MM.1S (cell line): ENCODE results near the gene ZNF804A.

Experiments used
- DNase-seq: peaks from one replicate; pipeline ENCODE4 v3.0.0-alpha.2; 2015
- H2AFZ ChIP-seq: fragments of 300-600 bp; sonication (generic); 2 replicates; pipeline ENCODE4 v1.6.0; 2016; ENCODE audit warnings: antibody characterized with exemption, low read length
- H3F3A ChIP-seq: fragments of 300-600 bp; sonication (generic); 2 replicates; pipeline ENCODE4 v1.6.1; 2016; ENCODE audit warnings: mild to moderate bottlenecking, antibody characterized with exemption, low read length, moderate library complexity, mixed read lengths; ENCODE audit not compliant: insufficient read depth
- H3K27ac ChIP-seq: fragments of 300-600 bp; sonication (generic); 2 replicates; pipeline ENCODE4 v1.5.1; 2016; ENCODE audit warnings: mild to moderate bottlenecking, low read length
- H3K27me3 ChIP-seq: fragments of 300-600 bp; sonication (generic); replicated peaks from 2 replicates; pipeline ENCODE4 v1.6.0; 2016; ENCODE audit warnings: low read length; ENCODE audit not compliant: insufficient read depth
- H3K36me3 ChIP-seq: fragments of 300-600 bp; sonication (generic); replicated peaks from 2 replicates; pipeline ENCODE4 v1.6.1; 2016; ENCODE audit warnings: mild to moderate bottlenecking, low read length, mixed read lengths; ENCODE audit not compliant: insufficient read depth
- H3K4me1 ChIP-seq: fragments of 300-600 bp; sonication (generic); 2 replicates; pipeline ENCODE4 v1.6.1; 2016; ENCODE audit warnings: low read length, mixed read lengths
- H3K4me2 ChIP-seq: fragments of 300-600 bp; sonication (generic); 2 replicates; pipeline ENCODE4 v1.6.0; 2016; ENCODE audit warnings: low read depth, low read length
- H3K4me3 ChIP-seq: fragments of 300-600 bp; sonication (generic); 2 replicates; pipeline ENCODE4 v1.5.1; 2016; ENCODE audit warnings: low read length, mixed read lengths
- H3K79me2 ChIP-seq: fragments of 300-600 bp; sonication (generic); 2 replicates; pipeline ENCODE4 v1.6.1; 2016; ENCODE audit warnings: mixed run types, low read length, mixed read lengths
- H3K9ac ChIP-seq: fragments of 300-600 bp; sonication (generic); 2 replicates; pipeline ENCODE4 v1.6.1; 2016; ENCODE audit warnings: low read length, mixed read lengths
- H3K9me2 ChIP-seq: fragments of 300-600 bp; sonication (generic); replicated peaks from 2 replicates; pipeline ENCODE4 v1.6.1; 2016; ENCODE audit warnings: mild to moderate bottlenecking, low read length, mixed read lengths; ENCODE audit not compliant: insufficient read depth
- H3K9me3 ChIP-seq: fragments of 300-600 bp; sonication (generic); replicated peaks from 2 replicates; pipeline ENCODE4 v1.6.1; 2016; ENCODE audit warnings: mild to moderate bottlenecking, low read length, mixed read lengths; ENCODE audit not compliant: insufficient read depth
- H4K20me1 ChIP-seq: fragments of 300-600 bp; sonication (generic); 2 replicates; pipeline ENCODE4 v1.6.1; 2016; ENCODE audit warnings: mild to moderate bottlenecking, low read length, moderate library complexity, mixed read lengths; ENCODE audit not compliant: insufficient read depth
- EZH2 ChIP-seq: fragments of 300-600 bp; sonication (generic); optimal IDR thresholded peaks from 2 replicates; pipeline ENCODE3; 2017; ENCODE audit warnings: low read depth, mild to moderate bottlenecking, antibody characterized with exemption, low read length, mixed read lengths
- EZH2phosphoT487 ChIP-seq: fragments of 300-600 bp; sonication (generic); IDR thresholded peaks from 2 replicates; pipeline ENCODE4 v1.6.1; 2018; ENCODE audit warnings: antibody characterized with exemption, low read length
- TF ChIP-seq, protein P1 (sequence below): fragments of 300-600 bp; sonication (generic); IDR thresholded peaks from 2 replicates; pipeline ENCODE4 v1.5.1; 2016; ENCODE audit warnings: antibody characterized with exemption, low read length, mixed read lengths

Gene ZNF804A

DNA sequence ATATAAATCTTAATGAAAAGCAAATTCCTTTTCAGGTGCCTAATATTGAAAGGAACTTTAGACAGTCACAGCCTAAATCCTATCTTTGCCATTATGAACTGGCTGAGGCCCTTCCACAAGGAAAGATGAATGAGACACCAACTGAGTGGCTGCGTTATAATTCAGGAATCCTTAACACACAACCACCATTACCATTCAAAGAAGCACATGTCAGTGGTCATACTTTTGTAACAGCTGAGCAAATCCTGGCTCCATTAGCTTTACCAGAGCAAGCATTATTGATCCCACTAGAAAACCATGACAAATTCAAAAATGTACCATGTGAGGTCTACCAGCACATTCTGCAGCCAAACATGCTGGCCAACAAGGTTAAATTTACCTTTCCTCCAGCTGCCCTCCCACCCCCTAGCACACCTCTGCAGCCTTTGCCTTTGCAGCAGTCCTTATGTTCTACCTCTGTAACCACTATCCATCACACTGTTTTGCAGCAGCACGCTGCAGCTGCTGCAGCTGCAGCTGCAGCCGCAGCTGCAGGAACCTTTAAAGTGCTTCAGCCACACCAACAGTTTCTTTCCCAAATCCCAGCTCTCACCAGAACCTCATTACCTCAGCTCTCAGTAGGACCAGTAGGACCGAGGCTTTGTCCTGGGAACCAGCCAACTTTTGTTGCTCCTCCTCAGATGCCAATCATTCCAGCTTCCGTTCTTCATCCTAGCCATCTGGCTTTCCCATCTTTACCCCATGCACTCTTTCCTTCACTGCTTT lies 340.1 kb downstream of the ZNF804A start:
- no peak overlapping the region for H2AFZ ChIP-seq
- no peak overlapping the region for H3K9ac ChIP-seq
- H3K79me2 ChIP-seq, result no peaks in the 10 kb centered on the region
- H3K9me3 ChIP-seq, result no peaks in the 10 kb centered on the region
- H3F3A ChIP-seq, result no peaks in the 10 kb centered on the region
- H3K4me3 ChIP-seq, result peak overlapping the region; percentile 14; the same call in 1 of the 2 replicates
- TF ChIP-seq EZH2phosphoT487 (no peak), EZH2 (no peak)
- TF ChIP-seq, protein P1, sequence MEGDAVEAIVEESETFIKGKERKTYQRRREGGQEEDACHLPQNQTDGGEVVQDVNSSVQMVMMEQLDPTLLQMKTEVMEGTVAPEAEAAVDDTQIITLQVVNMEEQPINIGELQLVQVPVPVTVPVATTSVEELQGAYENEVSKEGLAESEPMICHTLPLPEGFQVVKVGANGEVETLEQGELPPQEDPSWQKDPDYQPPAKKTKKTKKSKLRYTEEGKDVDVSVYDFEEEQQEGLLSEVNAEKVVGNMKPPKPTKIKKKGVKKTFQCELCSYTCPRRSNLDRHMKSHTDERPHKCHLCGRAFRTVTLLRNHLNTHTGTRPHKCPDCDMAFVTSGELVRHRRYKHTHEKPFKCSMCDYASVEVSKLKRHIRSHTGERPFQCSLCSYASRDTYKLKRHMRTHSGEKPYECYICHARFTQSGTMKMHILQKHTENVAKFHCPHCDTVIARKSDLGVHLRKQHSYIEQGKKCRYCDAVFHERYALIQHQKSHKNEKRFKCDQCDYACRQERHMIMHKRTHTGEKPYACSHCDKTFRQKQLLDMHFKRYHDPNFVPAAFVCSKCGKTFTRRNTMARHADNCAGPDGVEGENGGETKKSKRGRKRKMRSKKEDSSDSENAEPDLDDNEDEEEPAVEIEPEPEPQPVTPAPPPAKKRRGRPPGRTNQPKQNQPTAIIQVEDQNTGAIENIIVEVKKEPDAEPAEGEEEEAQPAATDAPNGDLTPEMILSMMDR, result no peak
- peak overlapping the region; percentile 47 for H3K4me2 ChIP-seq
- H3K4me1 ChIP-seq, result peaks cover 14% of the 10 kb centered on the region; the same call in 1 of the 2 replicates
- no peak for DNase-seq
- H3K27ac ChIP-seq, result no peak overlapping the region
- H3K36me3 ChIP-seq, result no peaks in the 10 kb centered on the region
- H3K9me2 ChIP-seq, result no peaks in the 10 kb centered on the region
- H3K27me3 ChIP-seq, result no peaks in the 10 kb centered on the region
- H4K20me1 ChIP-seq, result no peaks in the 10 kb centered on the region

DNA sequence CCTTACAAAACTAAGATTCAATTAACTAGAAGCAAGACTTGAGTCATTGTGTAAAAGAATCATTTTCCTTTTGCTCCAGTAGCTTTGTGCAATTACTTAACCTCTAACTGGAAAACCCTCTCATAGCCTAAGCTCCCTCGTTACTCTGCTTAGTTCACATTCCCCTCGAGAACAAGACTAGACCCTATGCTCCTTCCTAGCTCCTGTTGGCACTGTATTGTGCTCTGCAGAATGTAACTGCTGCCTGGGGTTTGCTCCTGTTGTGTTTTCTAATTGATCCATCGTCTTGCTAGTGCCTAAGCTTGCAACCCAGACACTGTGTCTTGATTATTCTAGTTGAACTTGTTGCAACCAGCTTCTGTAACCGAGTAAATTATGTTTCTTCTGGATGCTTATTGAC lies 347.0 kb downstream of the ZNF804A start:
- no peaks in the 10 kb centered on the region for H3K79me2 ChIP-seq
- H4K20me1 ChIP-seq, result no peaks in the 10 kb centered on the region
- TF ChIP-seq EZH2phosphoT487 (no peak), EZH2 (no peak)
- TF ChIP-seq, protein P1, result no peak
- H3K4me2 ChIP-seq, result no peak overlapping the region
- no peaks in the 10 kb centered on the region for H3K36me3 ChIP-seq
- no peaks in the 10 kb centered on the region for H3K9me3 ChIP-seq
- H3K9me2 ChIP-seq, result no peaks in the 10 kb centered on the region
- no peaks in the 10 kb centered on the region for H3K4me1 ChIP-seq
- no peak overlapping the region for H3K4me3 ChIP-seq
- no peak for DNase-seq
- H3F3A ChIP-seq, result no peaks in the 10 kb centered on the region
- no peak overlapping the region for H2AFZ ChIP-seq
- H3K27ac ChIP-seq, result no peak overlapping the region
- no peak overlapping the region for H3K9ac ChIP-seq
- no peaks in the 10 kb centered on the region for H3K27me3 ChIP-seq

GRCh38 chr2:184945824-184946223 lies 347.5 kb downstream of the ZNF804A start:
- Histone ChIP-seq H3K4me2 (no peak overlapping the region), H3K4me3 (no peak overlapping the region), H3K9ac (no peak overlapping the region), H3K9me3 (no peaks in the 10 kb centered on the region), H3K4me1 (no peaks in the 10 kb centered on the region), H3K27ac (no peak overlapping the region), H2AFZ (no peak overlapping the region), H3K9me2 (no peaks in the 10 kb centered on the region), H3K27me3 (no peaks in the 10 kb centered on the region), H3K36me3 (no peaks in the 10 kb centered on the region), H4K20me1 (no peaks in the 10 kb centered on the region), H3F3A (no peaks in the 10 kb centered on the region), H3K79me2 (no peaks in the 10 kb centered on the region)
- no peak for TF ChIP-seq EZH2
- TF ChIP-seq, protein P1, result no peak
- TF ChIP-seq EZH2phosphoT487, result no peak
- DNase-seq, result no peak
